Parathyroid adenoma (tissue), 2 donors: ENCODE measurements around the gene HMX1.

Source experiments
- H2AFZ ChIP-seq: fragments of 300-600 bp; sonication (generic); one replicate; pipeline ENCODE4 v1.7.0; 2017; ENCODE audit warnings: antibody characterized with exemption, mild to moderate bottlenecking
- H3K27ac ChIP-seq: fragments of 300-600 bp; sonication (generic); one replicate; pipeline ENCODE4 v1.7.0; 2017
- H3K27me3 ChIP-seq: fragments of 300-600 bp; sonication (generic); one replicate; pipeline ENCODE4 v1.7.0; 2017; ENCODE audit warnings: low read length; ENCODE audit not compliant: control insufficient read depth, insufficient read depth
- H3K36me3 ChIP-seq: fragments of 300-600 bp; sonication (generic); one replicate; pipeline ENCODE4 v1.7.0; 2017; ENCODE audit warnings: low read length; ENCODE audit not compliant: control insufficient read depth, insufficient read depth
- H3K4me1 ChIP-seq: fragments of 300-600 bp; sonication (generic); one replicate; pipeline ENCODE4 v1.7.0; 2017; ENCODE audit warnings: control low read depth
- H3K4me2 ChIP-seq: fragments of 300-600 bp; sonication (generic); one replicate; pipeline ENCODE4 v1.7.0; 2017; ENCODE audit warnings: low read length
- H3K4me3 ChIP-seq: fragments of 300-600 bp; sonication (generic); one replicate; pipeline ENCODE4 v1.7.0; 2017; ENCODE audit warnings: low read depth, low read length
- H3K79me2 ChIP-seq: fragments of 300-600 bp; sonication (generic); one replicate; pipeline ENCODE4 v1.7.0; 2017; ENCODE audit warnings: control low read depth
- H3K9ac ChIP-seq: fragments of 300-600 bp; sonication (generic); one replicate; pipeline ENCODE4 v1.7.0; 2017; ENCODE audit warnings: mild to moderate bottlenecking
- H3K9me3 ChIP-seq: fragments of 300-600 bp; sonication (generic); one replicate; pipeline ENCODE4 v1.7.0; 2017; ENCODE audit warnings: low read length; ENCODE audit not compliant: control insufficient read depth
- TF ChIP-seq, protein P1 (sequence below): fragments of 300-600 bp; sonication (generic); IDR thresholded peaks from one replicate; pipeline ENCODE4 v1.7.0; 2017; ENCODE audit warnings: antibody characterized with exemption, mild to moderate bottlenecking
- donor health status: primary hyperparathyroidism.

Gene HMX1

GRCh38 chr4:8847331-8847730 is 24.3 kb downstream of the HMX1 start:
- TF ChIP-seq, protein P1, sequence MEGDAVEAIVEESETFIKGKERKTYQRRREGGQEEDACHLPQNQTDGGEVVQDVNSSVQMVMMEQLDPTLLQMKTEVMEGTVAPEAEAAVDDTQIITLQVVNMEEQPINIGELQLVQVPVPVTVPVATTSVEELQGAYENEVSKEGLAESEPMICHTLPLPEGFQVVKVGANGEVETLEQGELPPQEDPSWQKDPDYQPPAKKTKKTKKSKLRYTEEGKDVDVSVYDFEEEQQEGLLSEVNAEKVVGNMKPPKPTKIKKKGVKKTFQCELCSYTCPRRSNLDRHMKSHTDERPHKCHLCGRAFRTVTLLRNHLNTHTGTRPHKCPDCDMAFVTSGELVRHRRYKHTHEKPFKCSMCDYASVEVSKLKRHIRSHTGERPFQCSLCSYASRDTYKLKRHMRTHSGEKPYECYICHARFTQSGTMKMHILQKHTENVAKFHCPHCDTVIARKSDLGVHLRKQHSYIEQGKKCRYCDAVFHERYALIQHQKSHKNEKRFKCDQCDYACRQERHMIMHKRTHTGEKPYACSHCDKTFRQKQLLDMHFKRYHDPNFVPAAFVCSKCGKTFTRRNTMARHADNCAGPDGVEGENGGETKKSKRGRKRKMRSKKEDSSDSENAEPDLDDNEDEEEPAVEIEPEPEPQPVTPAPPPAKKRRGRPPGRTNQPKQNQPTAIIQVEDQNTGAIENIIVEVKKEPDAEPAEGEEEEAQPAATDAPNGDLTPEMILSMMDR: no peak
- Histone ChIP-seq H3K36me3 (no peaks in the 10 kb centered on the region), H3K4me3 (no peak overlapping the region), H2AFZ (no peak overlapping the region), H3K4me1 (no peaks in the 10 kb centered on the region), H3K9me3 (no peaks in the 10 kb centered on the region), H3K79me2 (no peaks in the 10 kb centered on the region), H3K27ac (no peak overlapping the region), H3K4me2 (no peak overlapping the region), H3K27me3 (peaks cover 7% of the 10 kb centered on the region), H3K9ac (no peak overlapping the region)

GRCh38 chr4:8846826-8847225 is 24.8 kb downstream of the HMX1 start:
- no peaks in the 10 kb centered on the region for H3K9me3 ChIP-seq
- H3K4me3 ChIP-seq: no peak overlapping the region
- no peak overlapping the region for H3K4me2 ChIP-seq
- H3K4me1 ChIP-seq: no peaks in the 10 kb centered on the region
- no peaks in the 10 kb centered on the region for H3K79me2 ChIP-seq
- H3K36me3 ChIP-seq: no peaks in the 10 kb centered on the region
- no peak overlapping the region for H2AFZ ChIP-seq
- H3K27me3 ChIP-seq: peaks cover 7% of the 10 kb centered on the region
- H3K27ac ChIP-seq: no peak overlapping the region
- H3K9ac ChIP-seq: no peak overlapping the region
- TF ChIP-seq, protein P1: no peak

- TF ChIP-seq, protein P1: no peak
- Histone ChIP-seq H3K4me3 (no peak overlapping the region), H3K27me3 (peaks cover 7% of the 10 kb centered on the region), H3K9me3 (no peaks in the 10 kb centered on the region), H3K27ac (no peak overlapping the region), H3K4me2 (no peak overlapping the region), H3K9ac (no peak overlapping the region), H3K4me1 (no peaks in the 10 kb centered on the region), H2AFZ (no peak overlapping the region), H3K79me2 (no peaks in the 10 kb centered on the region), H3K36me3 (no peaks in the 10 kb centered on the region)
Measured at GRCh38 chr4:8846046-8846720, 25.5 kb downstream of the HMX1 start.

- Histone ChIP-seq H3K4me2 (no peak overlapping the region), H3K36me3 (no peaks in the 10 kb centered on the region), H3K9ac (no peak overlapping the region), H2AFZ (no peak overlapping the region), H3K27me3 (peaks cover 7% of the 10 kb centered on the region), H3K79me2 (no peaks in the 10 kb centered on the region), H3K9me3 (no peaks in the 10 kb centered on the region), H3K4me3 (no peak overlapping the region), H3K4me1 (no peaks in the 10 kb centered on the region), H3K27ac (no peak overlapping the region)
- TF ChIP-seq, protein P1: no peak
Measured at GRCh38 chr4:8844976-8845690, 26.5 kb downstream of the HMX1 start.
